GM12878 (cell line): ENCODE measurements around the gene SLC15A3. TPM values are rescaled to one million over a fixed set of nuclear protein-coding genes. Genes with fewer than 3 reads are reported as not detected.

Source experiments
- ATAC-seq: fragments of 200-7000 bp; cut with Tn5 transposase; 3 replicates; pipeline ENCODE4 v1.9.1; 2020; ENCODE audit warnings: mild to moderate bottlenecking, moderate library complexity
- BruUV-seq: library from RNA; stranded (reverse); fragments of 400-500 nt; replicated peaks from 2 replicates; lab custom pipeline; 2021; lab: Mats Ljungman, UMichigan
- CTCF ChIA-PET: fragments of 300-600 bp; sonication (Branson Sonifier 250); formaldehyde crosslinking; extraction: SDS; loops from one replicate; lab custom pipeline; 2021; ENCODE audit warnings: inconsistent platforms; lab: Yijun Ruan, JAX
- POLR2A ChIA-PET: fragments of 350-600 bp; formaldehyde crosslinking; extraction: SDS; loops from one replicate; lab custom pipeline; 2021; ENCODE audit warnings: inconsistent platforms; lab: Charles Lee
- RAD21 ChIA-PET: fragments of 300-600 bp; sonication (Branson Sonifier 250); formaldehyde crosslinking; loops from one replicate; lab custom pipeline; 2023; ENCODE audit warnings: antibody characterized with exemption; ENCODE audit not compliant: unreplicated experiment; lab: Charles Lee
- SMC1A ChIA-PET: fragments of 300-600 bp; sonication (Branson Sonifier 250); formaldehyde crosslinking; loops from one replicate; lab custom pipeline; 2023; ENCODE audit not compliant: unreplicated experiment, uncharacterized antibody; lab: Charles Lee
- DNase-seq: peaks from one replicate; pipeline ENCODE4 v3.0.0-alpha.2; 2011; ENCODE audit warnings: low read depth, low spot score
- FAIRE-seq: peaks from 3 replicates; lab custom pipeline; 2011; peaks lifted over from hg19 to GRCh38; lab: Jason Lieb, UNC
- H2AFZ ChIP-seq: 2 replicates; pipeline ENCODE4 v1.6.0; 2011; ENCODE audit warnings: low read depth, low read length, control low read depth; ENCODE audit not compliant: control insufficient read depth
- H3K27ac ChIP-seq: 2 replicates; pipeline ENCODE4 v1.5.1; 2011; ENCODE audit warnings: control low read depth; ENCODE audit not compliant: control insufficient read depth, insufficient read depth
- H3K27me3 ChIP-seq, 2 experiments: replicated peaks in 1 of 2; 2 replicates each; pipeline versions ENCODE4 v1.6.0 to v1.6.1; 2011; ENCODE audit warnings: low read length in 1 of 2; ENCODE audit not compliant: control insufficient read depth in 2 of 2, insufficient read depth in 2 of 2
- H3K36me3 ChIP-seq, 2 experiments: 2 replicates each; pipeline ENCODE4 v1.5.1; 2011; ENCODE audit warnings: low read length in 1 of 2; ENCODE audit not compliant: control insufficient read depth in 2 of 2, insufficient read depth in 2 of 2
- H3K4me1 ChIP-seq: 2 replicates; pipeline ENCODE4 v1.6.1; 2011; ENCODE audit warnings: mild to moderate bottlenecking, low read length, moderate library complexity, mixed read lengths; ENCODE audit not compliant: control insufficient read depth, insufficient read depth
- H3K4me2 ChIP-seq: 2 replicates; pipeline ENCODE4 v1.6.0; 2011; ENCODE audit warnings: control low read depth; ENCODE audit not compliant: control insufficient read depth, insufficient read depth
- H3K4me3 ChIP-seq: fragments of 200-600 bp; sonication (generic); 2 replicates; pipeline ENCODE4 v1.5.1; 2016
- H3K79me2 ChIP-seq: 2 replicates; pipeline ENCODE4 v1.6.0; 2011; ENCODE audit warnings: low read length; ENCODE audit not compliant: control insufficient read depth, insufficient read depth
- H3K9ac ChIP-seq: 2 replicates; pipeline ENCODE4 v1.8.0; 2011; ENCODE audit warnings: low read length, control low read depth, mixed read lengths; ENCODE audit not compliant: control insufficient read depth, insufficient read depth
- H3K9me3 ChIP-seq: replicated peaks from 3 replicates; pipeline ENCODE4 v1.5.1; 2011; ENCODE audit warnings: mild to moderate bottlenecking, low read length; ENCODE audit not compliant: control insufficient read depth, insufficient read depth
- H4K20me1 ChIP-seq: 2 replicates; pipeline ENCODE4 v1.6.0; 2011; ENCODE audit not compliant: control insufficient read depth, insufficient read depth
- BCL11A ChIP-seq: IDR thresholded peaks from 2 replicates; pipeline ENCODE4 v1.6.1; 2011; ENCODE audit warnings: low read depth, low read length
- ETV6 ChIP-seq, 2 experiments: fragments of 450-650 bp in 1 of 2; IDR thresholded peaks in 1 of 2; conservative IDR thresholded peaks in 1 of 2; 2 replicates each; pipeline ENCODE4 v1.6.1; 2014; ENCODE audit warnings: antibody characterized with exemption in 1 of 2, borderline replicate concordance in 1 of 2, low read depth in 1 of 2, mild to moderate bottlenecking in 1 of 2, moderate library complexity in 1 of 2
- GATAD2B ChIP-seq: fragments of 450-650 bp; conservative IDR thresholded peaks from 2 replicates; pipeline ENCODE4 v1.6.1; 2017; ENCODE audit warnings: low read depth, mild to moderate bottlenecking, moderate library complexity
- HCFC1 ChIP-seq: fragments of 150-350 bp; IDR thresholded peaks from 2 replicates; pipeline ENCODE4 v1.6.1; 2014; ENCODE audit warnings: low read length
- HDAC6 ChIP-seq: fragments of 200-600 bp; sonication (generic); IDR thresholded peaks from one replicate; pipeline ENCODE4 v1.8.0; 2017; ENCODE audit warnings: antibody characterized with exemption; ENCODE audit not compliant: unreplicated experiment
- HDGF ChIP-seq: fragments of 450-650 bp; IDR thresholded peaks from 2 replicates; pipeline ENCODE4 v1.6.1; 2016; ENCODE audit warnings: antibody characterized with exemption
- IRF3 ChIP-seq: fragments of 450-650 bp; IDR thresholded peaks from 2 replicates; pipeline ENCODE4 v1.6.1; 2014; ENCODE audit warnings: mild to moderate bottlenecking
- JUND ChIP-seq: IDR thresholded peaks from 2 replicates; pipeline ENCODE4 v1.6.1; 2012; ENCODE audit warnings: low read depth, mild to moderate bottlenecking, low read length, improper control_type of control experiment, moderate library complexity
- KDM1A ChIP-seq: fragments of 200-600 bp; sonication (generic); IDR thresholded peaks from 2 replicates; pipeline ENCODE4 v1.6.1; 2016; ENCODE audit warnings: borderline replicate concordance
- MAX ChIP-seq: IDR thresholded peaks from 2 replicates; pipeline ENCODE4 v1.6.1; 2012; ENCODE audit warnings: low read depth, low read length, improper control_type of control experiment
- MXI1 ChIP-seq: fragments of 150-350 bp; IDR thresholded peaks from 2 replicates; pipeline ENCODE4 v1.6.1; 2011; ENCODE audit warnings: low read depth, mild to moderate bottlenecking, inconsistent platforms, low read length, improper control_type of control experiment
- NFIC ChIP-seq: IDR thresholded peaks from 2 replicates; pipeline ENCODE4 v1.6.1; 2012; ENCODE audit warnings: low read depth, mild to moderate bottlenecking, inconsistent platforms, low read length, moderate library complexity
- NR2C2 ChIP-seq: IDR thresholded peaks from 2 replicates; pipeline ENCODE4 v1.6.1; 2011; ENCODE audit warnings: borderline replicate concordance, low read depth; ENCODE audit not compliant: control insufficient read depth, insufficient read length
- NR2F1 ChIP-seq: fragments of 450-650 bp; conservative IDR thresholded peaks from 2 replicates; pipeline ENCODE4 v1.6.1; 2017; ENCODE audit warnings: mild to moderate bottlenecking
- PKNOX1 ChIP-seq: fragments of 450-650 bp; IDR thresholded peaks from 2 replicates; pipeline ENCODE4 v1.6.1; 2016; ENCODE audit warnings: mild to moderate bottlenecking
- PML ChIP-seq: IDR thresholded peaks from 2 replicates; pipeline ENCODE4 v1.6.1; 2012; ENCODE audit warnings: low read length, inconsistent platforms
- POLR2A ChIP-seq: IDR thresholded peaks from 2 replicates; pipeline ENCODE4 v1.6.1; 2011; ENCODE audit warnings: low read depth, mild to moderate bottlenecking, low read length
- RELA ChIP-seq: fragments of 450-650 bp; IDR thresholded peaks from 2 replicates; pipeline ENCODE4 v1.8.0; 2014; ENCODE audit warnings: borderline replicate concordance; ENCODE audit not compliant: partially characterized antibody
- RELB ChIP-seq: fragments of 450-650 bp; IDR thresholded peaks from 2 replicates; pipeline ENCODE4 v1.6.1; 2017; ENCODE audit warnings: low read depth, mild to moderate bottlenecking, moderate library complexity
- WGBS: methylation state at CpG from one replicate; pipeline ENCODE4 v1.1.6; 2016; ENCODE audit warnings: low lambda C conversion rate; ENCODE audit not compliant: insufficient replicate concordance, insufficient coverage; ENCODE audit errors: missing lambda C conversion rate; 5-methylcytosine and 5-hydroxymethylcytosine counted together
- in situ Hi-C: fragments of 300-500 bp; cut with MboI; formaldehyde crosslinking; loops from 9 replicates; pipeline ENCODE4 v1.14.3; 2018; ENCODE audit warnings: mixed read lengths
- intact Hi-C: fragments of 100-400 bp; cut with micrococcal nuclease; formaldehyde crosslinking; loops from one replicate; pipeline ENCODE4 v1.14.2; 2022; ENCODE audit not compliant: unreplicated experiment
- polyA plus RNA-seq, 11 experiments: library from polyadenylated mRNA; depleted of rRNA in 4 of 11; unstranded in 6 of 11; stranded (reverse) in 5 of 11; fragments of >200 nt; fragmentation: Nextera tagmentation in 4 of 11; fragmentation: Illumina TruSeq in 1 of 11; extraction: Ambion mirVana in 4 of 11; extraction: Trizol in 1 of 11; gene quantifications; 1 replicate in 1 of 11; 2 replicates in 10 of 11; pipeline versions ENCODE4 v1.2.1 to v1.2.3, GENCODE V29; 2011 to 2016; ENCODE audit warnings: inconsistent platforms in 2 of 11, missing spikeins in 2 of 11, low read depth in 1 of 11
- total RNA-seq, 4 experiments: library from RNA; depleted of rRNA in 3 of 4; stranded (reverse); fragments of >200 nt in 3 of 4; fragmentation: Illumina TruSeq in 1 of 4; extraction: Trizol in 1 of 4; gene quantifications; 2 replicates each; pipeline versions ENCODE4 v1.2.1 to v1.2.3, GENCODE V29; 2013 to 2021

Gene SLC15A3
- total and polyA plus RNA-seq, 10 of the 15 experiments (the other 5 are each of a cell fraction or from before 2014, with no cell fraction given): 17.7 to 102 (median 55.8) TPM

- H3K79me2 ChIP-seq: peaks cover 34% of the 10 kb centered on the region
- RAD21 ChIA-PET: interaction anchor here (1.0 to 3.8 kb wide), 6 partner anchors 7 to 278 kb away, joined by 3 to 18 read pairs (median 6); partner anchors contain the start of gene TMEM109
- peaks cover 8% of the 10 kb centered on the region for H4K20me1 ChIP-seq
- POLR2A ChIA-PET: interaction anchor here (0.6 to 1.7 kb wide), 9 partner anchors 9 to 355 kb away, joined by 3 to 6 read pairs (median 4); no protein-coding TSS in a partner anchor
- in situ Hi-C loops: no loop called here
- peaks cover 10 to 11% of the 10 kb centered on the region in 2 experiments; a peak in 3 of 4 replicates for H3K36me3 ChIP-seq
- intact Hi-C loops: loop anchor here (2.0 to 5.0 kb wide), 2 partner anchors 144 to 254 kb away; partner anchors contain the start of gene VPS37C
- ATAC-seq (peak; percentile 87), FAIRE-seq (peak; percentile 93), DNase-seq (peak; percentile 93)
- no TSS peak for BruUV-seq
- H2AFZ ChIP-seq: peak within 1 kb of the TSS; percentile 68
- H3K4me3 ChIP-seq: peak within 1 kb of the TSS; percentile 86
- WGBS: under 1% methylated on average over 60 of the region's 75 CpGs
- SMC1A ChIA-PET: interaction anchor here (1.1 to 8.0 kb wide), 6 partner anchors 8 to 143 kb away, joined by 3 to 57 read pairs (median 6); no protein-coding TSS in a partner anchor
- no peaks in the 10 kb centered on the region for H3K27me3 ChIP-seq
- peak within 1 kb of the TSS; percentile 100 for H3K4me2 ChIP-seq
- H3K9me3 ChIP-seq: peaks cover 8% of the 10 kb centered on the region
- H3K27ac ChIP-seq: peak within 1 kb of the TSS; percentile 89
- CTCF ChIA-PET: interaction anchor here (0.9 to 11.5 kb wide), 7 partner anchors 9 to 451 kb away, joined by 3 to 135 read pairs (median 9); no protein-coding TSS in a partner anchor
- H3K9ac ChIP-seq: peak within 1 kb of the TSS; percentile 93
- H3K4me1 ChIP-seq: peaks cover 36% of the 10 kb centered on the region
- TF ChIP-seq GATAD2B (peak; percentile 60), POLR2A (peak; percentile 99), RELB (peak; percentile 58; the same call in 1 of the 2 replicates), NFIC (no peak), IRF3 (no peak), ETV6 (conservative IDR thresholded peaks at IDR 0.05 in 1 of 2, IDR thresholded peaks at IDR 0.05 in 1 of 2; ENCODE audit: borderline replicate concordance in 1 of 2, low read depth in 1 of 2) (no peak; a peak in 1 of 4 replicates), MAX (peak; percentile 89), MXI1 (peak; percentile 95), BCL11A (no peak), PML (no peak), NR2F1 (0 out of 2 replicates have a peak, but pooled peaks have one; percentile 8), JUND (no peak), HCFC1 (peak; percentile 86), PKNOX1 (peak; percentile 57), RELA (no peak), HDAC6 (peak; percentile 20), NR2C2 (no peak), HDGF (no peak), KDM1A (no peak)
Measured at GRCh38 chr11:60906132-60906972, 45.6 kb downstream of the SLC15A3 start, which contains the start of gene PRPF19. Gene PRPF19 (minus strand): TSS chr11:60906585. CDS start chr11:60906382, 203 bp downstream.
